Measurements from ENCODE around the gene PSRC1. TPM values are rescaled to one million over a fixed set of nuclear protein-coding genes. Genes with fewer than 3 reads are reported as not detected.

PSRC1 gene
- total RNA-seq, 2 donors from 2014 or later, result 1.2 to 1.7 TPM

DNA sequence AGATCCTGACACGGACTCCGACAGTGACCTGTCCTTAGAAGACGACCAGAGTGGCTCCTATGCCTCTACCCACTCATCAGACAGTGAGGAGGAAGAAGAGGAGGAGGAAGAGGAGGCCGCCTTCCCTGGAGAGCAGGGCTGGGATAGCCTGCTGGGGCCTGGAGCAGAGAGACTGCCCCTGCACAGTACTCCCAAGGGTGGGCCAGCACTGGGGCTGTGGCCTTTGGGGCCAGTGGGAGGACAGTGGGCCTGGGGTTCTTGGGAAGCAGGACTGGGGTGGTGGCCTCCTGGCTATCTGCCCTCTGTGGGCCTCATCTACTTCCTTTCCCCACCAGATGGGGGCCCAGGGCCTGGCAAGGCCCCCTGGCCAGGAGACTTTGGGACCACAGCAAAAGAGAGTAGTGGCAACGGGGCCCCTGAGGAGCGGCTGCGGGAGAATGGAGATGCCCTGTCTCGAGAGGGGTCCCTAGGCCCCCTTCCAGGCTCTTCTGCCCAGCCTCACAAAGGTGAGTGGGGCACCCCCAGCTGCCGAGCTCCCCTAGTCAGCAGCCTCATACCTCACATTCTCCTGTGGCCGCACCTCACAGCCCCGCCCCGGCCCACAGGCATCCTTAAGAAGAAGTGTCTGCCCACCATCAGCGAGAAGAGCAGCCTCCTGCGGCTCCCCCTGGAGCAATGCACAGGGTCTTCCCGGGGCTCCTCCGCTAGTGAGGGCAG is 10.0 kb downstream of the PSRC1 start:
- Mint-ChIP-seq H3K4me3 (no peak overlapping the region), H3K36me3 (ENCODE audit: low read depth) (peaks cover 2% of the 10 kb centered on the region), H3K27ac (no peak overlapping the region), H3K4me1 (peaks cover 2% of the 10 kb centered on the region), H3K27me3 (no peaks in the 10 kb centered on the region)
- ATAC-seq (no peak), DNase-seq (no peak)
- H3K9me3 ChIP-seq (ENCODE audit: control insufficient read depth, low read length, poor library complexity, severe bottlenecking), result no peaks in the 10 kb centered on the region

- no peaks in the 10 kb centered on the region for H3K27me3 Mint-ChIP-seq
- H3K4me1 Mint-ChIP-seq, result peaks cover 2% of the 10 kb centered on the region
- ATAC-seq (no peak), DNase-seq (no peak)
- no peak overlapping the region for H3K27ac Mint-ChIP-seq
- no peaks in the 10 kb centered on the region for H3K9me3 ChIP-seq (ENCODE audit: control insufficient read depth, low read length, poor library complexity, severe bottlenecking)
- no peak overlapping the region for H3K4me3 Mint-ChIP-seq
- peaks cover 2% of the 10 kb centered on the region for H3K36me3 Mint-ChIP-seq (ENCODE audit: low read depth)
Observed at GRCh38 chr1:109272021-109272799, 10.7 kb downstream of the PSRC1 start.

GRCh38 chr1:109271458-109271857 is 11.5 kb downstream of the PSRC1 start:
- H3K27me3 Mint-ChIP-seq, result no peaks in the 10 kb centered on the region
- H3K4me3 Mint-ChIP-seq, result no peak overlapping the region
- ATAC-seq, result no peak

GRCh38 chr1:109270623-109271317 is 12.2 kb downstream of the PSRC1 start:
- no peak for DNase-seq
- Mint-ChIP-seq H3K4me1 (no peaks in the 10 kb centered on the region), H3K27ac (peak overlapping the region; percentile 65), H3K4me3 (no peak overlapping the region), H3K27me3 (no peaks in the 10 kb centered on the region), H3K36me3 (ENCODE audit: low read depth) (peaks cover 2% of the 10 kb centered on the region)
- H3K9me3 ChIP-seq (ENCODE audit: control insufficient read depth, low read length, poor library complexity, severe bottlenecking), result no peaks in the 10 kb centered on the region
- no peak for ATAC-seq

More at GRCh38 chr1:109271458-109271857, 11.5 kb downstream of the PSRC1 start:
- H3K36me3 Mint-ChIP-seq (ENCODE audit: low read depth), result peaks cover 2% of the 10 kb centered on the region
- no peak for DNase-seq
- no peaks in the 10 kb centered on the region for H3K4me1 Mint-ChIP-seq
- H3K27ac Mint-ChIP-seq, result no peak overlapping the region
- no peaks in the 10 kb centered on the region for H3K9me3 ChIP-seq (ENCODE audit: control insufficient read depth, low read length, poor library complexity, severe bottlenecking)

DNA sequence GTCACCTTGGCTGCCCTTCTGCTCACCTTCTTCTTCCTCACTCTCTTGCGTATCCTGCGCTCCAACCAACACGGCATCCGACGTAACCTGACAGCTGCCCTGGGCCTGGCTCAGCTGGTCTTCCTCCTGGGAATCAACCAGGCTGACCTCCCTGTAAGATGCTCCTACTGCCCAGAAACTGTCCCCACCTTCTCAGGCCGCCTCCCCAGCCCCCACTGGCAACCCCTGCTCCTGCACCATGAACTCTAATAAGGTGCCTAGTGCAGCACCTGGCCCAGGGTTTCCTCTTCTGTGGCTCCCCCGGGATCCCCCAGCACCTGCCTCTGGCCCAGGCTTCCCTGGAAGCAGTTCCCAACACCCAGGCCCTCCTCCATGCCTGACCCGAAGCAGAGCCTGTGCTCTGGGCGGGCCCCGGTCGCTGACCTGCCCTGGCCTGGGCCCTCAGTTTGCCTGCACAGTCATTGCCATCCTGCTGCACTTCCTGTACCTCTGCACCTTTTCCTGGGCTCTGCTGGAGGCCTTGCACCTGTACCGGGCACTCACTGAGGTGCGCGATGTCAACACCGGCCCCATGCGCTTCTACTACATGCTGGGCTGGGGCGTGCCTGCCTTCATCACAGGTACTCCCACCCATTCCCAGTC is 12.8 kb downstream of the PSRC1 start:
- H3K9me3 ChIP-seq (ENCODE audit: control insufficient read depth, low read length, poor library complexity, severe bottlenecking), result no peaks in the 10 kb centered on the region
- H3K36me3 Mint-ChIP-seq (ENCODE audit: low read depth), result peaks cover 2% of the 10 kb centered on the region
- no peaks in the 10 kb centered on the region for H3K27me3 Mint-ChIP-seq
- no peaks in the 10 kb centered on the region for H3K4me1 Mint-ChIP-seq
- no peak overlapping the region for H3K4me3 Mint-ChIP-seq
- DNase-seq, result no peak
- no peak for ATAC-seq
- H3K27ac Mint-ChIP-seq, result peak overlapping the region; percentile 65

DNA sequence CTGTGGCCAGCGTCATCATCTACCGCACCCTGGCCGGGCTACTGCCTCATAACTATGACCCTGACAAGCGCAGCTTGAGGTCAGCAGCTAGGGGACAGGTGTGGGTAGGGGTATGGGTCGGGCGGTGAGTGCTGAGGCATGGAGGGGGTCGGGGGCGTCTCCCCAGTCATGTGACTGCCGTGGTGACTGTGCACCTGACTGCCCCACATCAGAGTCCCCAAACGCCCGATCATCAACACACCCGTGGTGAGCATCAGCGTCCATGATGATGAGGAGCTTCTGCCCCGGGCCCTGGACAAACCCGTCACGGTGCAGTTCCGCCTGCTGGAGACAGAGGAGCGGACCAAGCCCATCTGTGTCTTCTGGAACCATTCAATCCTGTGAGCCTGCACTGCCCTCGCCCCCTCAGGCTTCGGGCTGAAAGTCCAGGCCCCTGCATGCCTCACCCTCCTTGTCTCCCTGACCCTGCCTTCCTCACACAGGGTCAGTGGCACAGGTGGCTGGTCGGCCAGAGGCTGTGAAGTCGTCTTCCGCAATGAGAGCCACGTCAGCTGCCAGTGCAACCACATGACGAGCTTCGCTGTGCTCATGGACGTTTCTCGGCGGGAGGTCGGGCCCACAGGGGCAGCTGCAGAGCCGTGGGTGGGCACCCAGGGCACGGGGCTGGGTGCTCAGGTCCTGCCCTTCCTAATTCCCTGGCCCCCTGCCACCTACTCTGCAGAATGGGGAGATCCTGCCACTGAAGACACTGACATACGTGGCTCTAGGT is 13.5 kb downstream of the PSRC1 start:
- no peaks in the 10 kb centered on the region for H3K9me3 ChIP-seq (ENCODE audit: control insufficient read depth, low read length, poor library complexity, severe bottlenecking)
- no peak for ATAC-seq
- Mint-ChIP-seq H3K4me3 (no peak overlapping the region), H3K27ac (peak overlapping the region; percentile 65), H3K36me3 (ENCODE audit: low read depth) (peaks cover 2% of the 10 kb centered on the region), H3K27me3 (no peaks in the 10 kb centered on the region), H3K4me1 (no peaks in the 10 kb centered on the region)
- DNase-seq, result no peak

GRCh38 chr1:109268431-109269211 is 14.3 kb downstream of the PSRC1 start:
- peaks cover 2% of the 10 kb centered on the region for H3K36me3 Mint-ChIP-seq (ENCODE audit: low read depth)
- H3K27ac Mint-ChIP-seq, result no peak overlapping the region
- no peak for DNase-seq
- H3K4me1 Mint-ChIP-seq, result peaks cover under 1% of the 10 kb centered on the region
- no peaks in the 10 kb centered on the region for H3K9me3 ChIP-seq (ENCODE audit: control insufficient read depth, low read length, poor library complexity, severe bottlenecking)
- no peaks in the 10 kb centered on the region for H3K27me3 Mint-ChIP-seq
- no peak for ATAC-seq
- no peak overlapping the region for H3K4me3 Mint-ChIP-seq

- DNase-seq (no peak), ATAC-seq (no peak)
- Mint-ChIP-seq H3K4me3 (no peak overlapping the region), H3K4me1 (peaks cover 3% of the 10 kb centered on the region), H3K36me3 (ENCODE audit: low read depth) (peaks cover 2% of the 10 kb centered on the region), H3K27me3 (no peaks in the 10 kb centered on the region), H3K27ac (no peak overlapping the region)
- H3K9me3 ChIP-seq (ENCODE audit: control insufficient read depth, low read length, poor library complexity, severe bottlenecking), result no peaks in the 10 kb centered on the region
Observed at GRCh38 chr1:109267743-109268300, 15.1 kb downstream of the PSRC1 start.

DNA sequence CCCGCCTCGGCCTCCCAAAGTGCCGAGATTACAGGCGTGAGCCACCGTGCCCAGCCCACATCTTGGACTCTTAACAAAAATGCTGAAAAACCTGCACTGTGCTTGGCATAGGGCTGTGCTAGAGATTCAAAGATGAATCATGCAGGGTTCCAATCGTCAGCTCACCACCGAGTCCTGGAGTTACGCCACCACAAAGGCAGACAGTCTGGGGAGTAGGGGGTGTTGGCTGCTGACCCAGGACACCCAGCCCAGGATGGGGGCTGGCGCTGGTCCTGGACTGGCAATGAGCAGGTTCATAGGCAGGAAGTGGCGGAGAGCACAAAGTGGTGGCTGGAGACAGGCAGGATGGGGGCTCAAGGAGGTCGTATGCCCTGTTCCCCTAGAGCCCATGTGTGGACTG is 16.0 kb downstream of the PSRC1 start:
- Mint-ChIP-seq H3K36me3 (ENCODE audit: low read depth) (peaks cover 2% of the 10 kb centered on the region), H3K4me3 (no peak overlapping the region), H3K27ac (no peak overlapping the region), H3K4me1 (peaks cover 3% of the 10 kb centered on the region), H3K27me3 (no peaks in the 10 kb centered on the region)
- ATAC-seq (no peak), DNase-seq (no peak)
- no peaks in the 10 kb centered on the region for H3K9me3 ChIP-seq (ENCODE audit: control insufficient read depth, low read length, poor library complexity, severe bottlenecking)

GRCh38 chr1:109265741-109266330 is 17.1 kb downstream of the PSRC1 start:
- DNase-seq (no peak), ATAC-seq (no peak)
- Mint-ChIP-seq H3K4me3 (no peak overlapping the region), H3K27ac (no peak overlapping the region), H3K27me3 (no peaks in the 10 kb centered on the region), H3K4me1 (peaks cover 3% of the 10 kb centered on the region), H3K36me3 (ENCODE audit: low read depth) (peaks cover 2% of the 10 kb centered on the region)
- no peaks in the 10 kb centered on the region for H3K9me3 ChIP-seq (ENCODE audit: control insufficient read depth, low read length, poor library complexity, severe bottlenecking)

DNA sequence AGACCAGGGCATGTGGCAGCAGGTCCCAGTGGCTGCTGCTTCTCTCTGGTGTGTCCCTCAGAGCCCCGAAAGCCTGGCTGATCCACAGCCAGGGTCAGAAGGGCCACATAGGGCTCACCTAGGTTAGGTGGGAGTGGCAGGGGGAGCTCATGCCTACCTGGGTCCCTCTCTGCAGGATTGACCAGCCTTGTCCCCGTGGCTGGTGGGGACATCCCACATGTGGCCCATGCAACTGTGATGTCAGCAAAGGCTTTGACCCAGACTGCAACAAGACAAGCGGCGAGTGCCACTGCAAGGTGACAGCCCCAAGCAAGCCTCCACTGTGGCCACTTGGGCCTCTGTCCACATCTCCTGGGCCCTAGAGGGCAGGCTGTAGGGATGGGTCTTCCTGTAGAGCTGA is 17.9 kb downstream of the PSRC1 start:
- Mint-ChIP-seq H3K36me3 (ENCODE audit: low read depth) (peaks cover 2% of the 10 kb centered on the region), H3K27ac (no peak overlapping the region), H3K4me1 (peaks cover 3% of the 10 kb centered on the region), H3K4me3 (no peak overlapping the region), H3K27me3 (no peaks in the 10 kb centered on the region)
- no peaks in the 10 kb centered on the region for H3K9me3 ChIP-seq (ENCODE audit: control insufficient read depth, low read length, poor library complexity, severe bottlenecking)
- DNase-seq (no peak), ATAC-seq (no peak)

Data from T-helper 17 cell (primary cell).